Frontal cortex (tissue), 4 donors: ENCODE data around the gene DEDD. TPM values are rescaled to one million over a fixed set of nuclear protein-coding genes. Genes with fewer than 3 reads are reported as not detected.
"Not testable (repeated sequence)": the region's sequence is repeated elsewhere in the genome, so short reads cannot be mapped to it uniquely, and the experiment has no call there.

ENCODE experiments used
- DNase-seq, 2 donors: peaks; one replicate each; pipeline ENCODE4 v3.0.0; 2012; ENCODE audit warnings: low spot score in 2 of 2
- FAIRE-seq: peaks from 2 replicates; lab custom pipeline; 2012; peaks lifted over from hg19 to GRCh38; lab: Jason Lieb, UNC
- total RNA-seq: library from RNA; depleted of rRNA; stranded (reverse); fragments of >200 nt; gene quantifications from one replicate; pipeline ENCODE4 v1.2.3, GENCODE V29; 2014
- donor health status: control.
- donor health status: control.
- donor health status: control.

Gene DEDD
- total RNA-seq, 1 donor from 2014 or later, result 21.6 TPM

GRCh38 chr1:161131523-161132409 is 701 bp downstream of the DEDD start:
- FAIRE-seq, result no peak
- DNase-seq, result peak; percentile 32 to 49

GRCh38 chr1:161130266-161130665 is 2.2 kb downstream of the DEDD start:
- FAIRE-seq (no peak), DNase-seq (no peak)

DNA sequence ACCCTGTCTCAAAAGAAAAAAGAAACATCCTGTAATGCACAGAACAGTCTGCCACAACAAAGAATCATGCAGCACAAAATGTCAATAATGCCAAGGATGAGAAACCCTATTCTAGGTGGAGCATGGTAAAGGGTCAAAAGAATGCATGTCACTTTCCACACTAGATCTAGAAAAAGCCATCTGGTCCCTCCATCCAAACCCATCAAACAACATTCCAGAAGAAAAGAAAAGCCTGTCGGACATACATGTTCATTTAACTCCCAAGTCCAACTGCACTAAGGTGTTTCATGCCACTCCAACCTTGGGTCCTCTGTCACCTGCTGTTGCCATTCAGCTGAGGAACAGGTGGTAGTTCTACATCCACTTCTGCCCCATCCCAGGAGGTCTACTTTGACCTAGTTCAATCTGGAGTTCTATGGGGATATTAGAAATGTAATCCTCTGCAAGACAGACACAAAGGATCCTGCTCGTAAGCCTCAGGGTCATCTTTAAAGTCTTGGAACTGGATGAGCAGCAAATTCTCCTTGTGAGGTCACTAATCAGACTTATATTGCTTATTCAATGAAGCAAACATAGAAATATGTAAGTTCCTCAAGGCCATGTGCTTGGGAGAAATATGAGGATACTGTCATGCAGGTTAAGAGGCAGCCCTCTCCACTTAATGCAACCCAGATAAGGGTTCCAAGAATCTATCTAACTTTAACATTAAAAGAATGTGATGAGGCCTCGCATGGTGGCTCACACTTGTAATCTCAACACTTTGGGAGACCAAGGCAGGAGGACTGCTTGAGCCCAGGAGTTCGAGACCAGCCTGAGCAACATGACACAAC is 3.7 kb downstream of the DEDD start:
- FAIRE-seq (no peak), DNase-seq (no peak)

- no peak for FAIRE-seq
- DNase-seq, result no peak
These were observed 4.8 kb downstream of the DEDD start for GRCh38 chr1:161127649-161128048.

DNA sequence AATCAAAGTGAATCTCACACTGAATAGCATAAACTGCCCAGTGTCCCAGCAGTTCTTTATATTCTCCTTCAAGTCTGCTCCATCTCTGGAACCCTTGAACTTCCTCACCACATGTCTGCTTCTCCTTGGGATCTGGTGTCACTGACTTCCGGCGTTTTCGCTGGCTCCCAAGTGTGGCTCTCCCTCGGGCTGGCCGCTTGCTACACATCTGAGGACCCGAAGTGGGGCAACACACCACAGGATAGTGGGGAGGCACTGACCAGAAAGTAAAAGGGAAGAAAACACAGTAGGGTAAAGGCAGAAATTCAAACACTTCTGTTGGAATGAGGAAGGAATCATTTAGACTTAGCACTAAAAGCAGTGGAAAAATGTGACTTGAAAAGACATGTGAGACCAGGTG is 9.5 kb downstream of the DEDD start:
- DNase-seq (no peak), FAIRE-seq (no peak)

DNA sequence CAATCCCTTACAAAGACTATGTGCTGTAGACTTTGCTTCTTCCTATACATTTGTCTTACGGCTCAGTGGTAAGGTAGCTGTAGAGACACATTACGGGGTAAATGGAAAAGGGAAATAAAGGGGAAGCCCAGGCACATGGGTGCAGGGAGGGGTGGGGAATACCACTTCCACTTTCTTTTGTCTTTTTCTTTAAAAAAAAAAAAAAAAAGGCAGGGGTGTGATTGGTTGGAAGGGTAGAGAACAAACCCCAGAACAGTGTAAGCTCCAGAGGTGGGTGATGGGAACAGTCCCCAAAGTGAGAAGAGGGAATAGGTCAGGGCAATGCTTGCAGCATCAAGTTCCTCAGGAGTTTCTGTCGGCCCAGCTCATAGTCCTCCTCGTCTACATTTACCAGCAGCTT is 10.6 kb downstream of the DEDD start:
- FAIRE-seq (no peak), DNase-seq (no peak)

DNA sequence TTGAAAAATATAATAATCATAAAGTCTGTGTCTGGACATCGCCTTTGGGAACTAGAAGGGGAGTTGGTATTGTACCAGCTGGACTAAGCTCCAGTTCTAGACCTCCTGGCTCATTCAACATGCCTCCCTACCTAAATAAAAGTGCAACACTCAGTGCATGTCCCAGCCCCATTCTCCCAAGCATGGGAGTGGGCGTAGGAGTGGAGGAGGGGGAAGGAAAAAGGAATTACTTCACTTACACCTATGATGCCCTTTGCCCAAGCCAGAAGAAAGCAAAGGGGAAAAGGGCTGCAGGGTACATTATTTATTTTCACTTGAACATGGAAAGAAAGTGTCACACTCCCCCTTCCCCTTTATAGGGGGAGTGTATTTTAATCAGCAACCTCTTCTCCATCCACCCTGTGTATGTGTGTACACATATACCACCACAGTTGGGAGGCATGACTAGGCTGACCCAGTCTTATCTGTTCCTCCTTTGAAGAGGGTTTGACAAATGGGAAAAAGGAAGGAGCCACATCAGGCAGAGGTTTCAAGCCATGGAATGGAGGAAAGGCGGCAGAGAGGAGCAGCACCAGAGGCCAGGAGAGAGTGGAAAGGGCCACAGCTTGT is 11.3 kb downstream of the DEDD start:
- DNase-seq, result no peak
- no peak for FAIRE-seq

- FAIRE-seq, result no peak
These were observed 13.2 kb downstream of the DEDD start for GRCh38 chr1:161119092-161119903.

DNA sequence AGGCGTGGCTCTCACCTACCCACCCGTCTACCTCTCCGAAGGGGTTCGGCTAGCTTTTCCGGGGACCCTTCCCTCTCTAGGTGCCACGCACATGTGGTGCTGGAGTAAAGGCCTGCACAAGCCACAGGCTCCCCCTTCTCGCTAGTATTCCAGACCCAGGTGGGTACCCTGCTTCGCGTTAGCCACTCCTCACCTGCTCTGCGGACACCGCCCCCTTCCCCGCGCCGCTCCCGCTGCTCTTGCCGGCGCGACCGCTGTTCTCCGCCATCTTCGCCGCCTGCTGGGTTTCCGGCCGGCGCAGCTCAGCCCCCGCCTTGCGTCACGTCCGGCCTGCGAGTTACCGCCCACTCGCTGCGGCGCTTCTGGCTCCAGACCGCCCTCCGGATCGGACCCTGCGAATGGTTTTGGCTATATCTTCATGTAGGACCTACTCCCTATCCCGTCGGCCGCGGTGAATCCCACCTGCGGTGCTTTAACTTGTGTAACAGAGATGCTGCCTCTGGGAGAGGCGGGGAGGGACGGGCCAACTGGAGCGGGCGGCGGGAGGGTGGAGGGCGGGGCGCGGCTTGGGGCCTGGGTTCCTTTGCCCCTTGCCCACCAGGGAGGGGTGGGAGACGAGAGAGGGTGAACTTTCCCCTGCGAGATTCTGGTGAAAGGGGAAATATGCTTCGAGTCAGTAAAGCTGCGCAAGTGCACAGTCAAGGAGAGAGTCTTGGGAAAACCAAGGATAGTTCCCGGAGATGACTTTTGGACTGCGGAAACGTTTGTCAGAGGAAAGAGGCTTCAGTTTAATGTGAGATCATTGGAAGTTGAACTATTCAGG is 14.5 kb downstream of the DEDD start, which contains the start of the genes NIT1 and PFDN2:
NIT1 (plus strand) TSS at position 347 of the 823 bp plus-strand sequence; CDS start at position 419, 72 bp downstream.
PFDN2 (minus strand) TSS at position 279 of the 823 bp plus-strand sequence; CDS start at position 268, 11 bp downstream.
- DNase-seq, result peak; percentile 85 to 91

More at GRCh38 chr1:161119092-161119903, 13.2 kb downstream of the DEDD start:
- peak in 1 of 2 donors; percentile 52 for DNase-seq

GRCh38 chr1:161115961-161116360 is 16.5 kb downstream of the DEDD start:
- DNase-seq, FAIRE-seq: not testable (repeated sequence)

More for the DNA sequence above, 14.5 kb downstream of the DEDD start, which contains the start of the genes NIT1 and PFDN2:
- FAIRE-seq, result no peak

- no peak for FAIRE-seq
- no peak for DNase-seq
These were observed 17.2 kb downstream of the DEDD start for GRCh38 chr1:161115132-161115711.

- FAIRE-seq (no peak), DNase-seq (no peak)
These were observed 17.9 kb downstream of the DEDD start for GRCh38 chr1:161114556-161114955.

GRCh38 chr1:161113915-161114314 is 18.6 kb downstream of the DEDD start:
- DNase-seq, result no peak
- FAIRE-seq, result no peak

- FAIRE-seq (no peak), DNase-seq (no peak)
These were observed 20.9 kb downstream of the DEDD start for GRCh38 chr1:161111527-161111926.

DNA sequence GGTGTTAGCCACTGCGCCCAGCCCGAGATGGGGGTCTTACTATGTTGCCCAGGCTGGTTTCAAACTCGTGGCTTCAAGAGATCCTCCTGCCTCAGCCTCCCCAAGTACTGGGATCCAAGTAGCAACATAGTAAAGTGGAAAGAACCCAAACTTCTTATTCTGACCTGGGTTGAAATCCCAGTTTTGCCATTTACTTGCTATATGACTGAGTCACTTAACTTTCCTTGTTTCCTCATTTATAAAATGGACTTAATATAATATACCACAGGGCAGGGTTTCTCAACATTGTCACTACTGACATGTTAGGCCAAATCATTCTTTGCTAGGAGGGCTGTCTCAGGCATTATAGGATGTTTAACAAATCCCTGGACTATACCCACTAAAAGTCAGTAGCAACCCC is 21.4 kb downstream of the DEDD start:
- FAIRE-seq (no peak), DNase-seq (no peak)

GRCh38 chr1:161106431-161106830 is 26.0 kb downstream of the DEDD start:
- FAIRE-seq, result no peak
- DNase-seq, result no peak

- no peak for FAIRE-seq
- no peak for DNase-seq
These were observed 31.9 kb downstream of the DEDD start for GRCh38 chr1:161100556-161100955.
